K562 (cell line): ENCODE data around the gene NAPEPLD. TPM values are rescaled to one million over a fixed set of nuclear protein-coding genes. Genes with fewer than 3 reads are reported as not detected.

Experiments
- CEBPZ ChIP-seq: fragments of 150-350 bp; IDR thresholded peaks from 2 replicates; pipeline ENCODE4 v1.6.1; 2014; ENCODE audit warnings: low read depth, mild to moderate bottlenecking, low read length, borderline replicate concordance
- E2F8 ChIP-seq: fragments of 450-650 bp; IDR thresholded peaks from 2 replicates; pipeline ENCODE4 v1.7.1; 2018; ENCODE audit warnings: mild to moderate bottlenecking, low read depth; ENCODE audit not compliant: partially characterized antibody
- MCM3 ChIP-seq: fragments of 450-650 bp; IDR thresholded peaks from 2 replicates; pipeline ENCODE4 v1.6.1; 2016
- RNF219 ChIP-seq: fragments of 250-450 bp; sonication (Bioruptor Pico); IDR thresholded peaks from 2 replicates; pipeline ENCODE4 v1.5.0; 2022; ENCODE audit warnings: mild to moderate bottlenecking
- SIN3B ChIP-seq: fragments of 450-650 bp; IDR thresholded peaks from 2 replicates; pipeline ENCODE4 v1.6.1; 2017; ENCODE audit warnings: low read depth, mild to moderate bottlenecking, moderate library complexity
- SOX6 ChIP-seq: fragments of 450-650 bp; IDR thresholded peaks from 2 replicates; pipeline ENCODE4 v1.6.1; 2014; ENCODE audit warnings: mild to moderate bottlenecking
- TARDBP ChIP-seq: fragments of 450-650 bp; IDR thresholded peaks from 2 replicates; pipeline ENCODE4 v1.6.1; 2016
- ZBTB40 ChIP-seq, 2 experiments: fragments of 450-650 bp in 1 of 2; sonication (generic) in 1 of 2; formaldehyde crosslinking in 1 of 2; IDR thresholded peaks; 2 replicates each; pipeline versions ENCODE4 v1.7.1 to v1.9.0; 2016 to 2022; ENCODE audit warnings: inconsistent platforms in 1 of 2, mild to moderate bottlenecking in 1 of 2, missing genetic modification reagents in 1 of 2
- ZKSCAN8 ChIP-seq: fragments of 200-800 bp; sonication (Bioruptor generic); IDR thresholded peaks from 2 replicates; pipeline ENCODE4 v1.6.1; 2016; ENCODE audit warnings: missing genetic modification characterization, missing compliant biosample characterization
- ZNF644 ChIP-seq: fragments of 200-800 bp; sonication (Bioruptor generic); IDR thresholded peaks from 2 replicates; pipeline ENCODE4 v1.6.1; 2016; ENCODE audit warnings: low read depth, missing genetic modification characterization, missing compliant biosample characterization
- polyA plus RNA-seq, 8 experiments: library from polyadenylated mRNA; depleted of rRNA in 4 of 8; stranded (reverse) in 5 of 8; unstranded in 3 of 8; fragments of >200 nt; fragmentation: Nextera tagmentation in 2 of 8; fragmentation: Illumina TruSeq in 1 of 8; extraction: Ambion mirVana in 2 of 8; extraction: Trizol in 1 of 8; gene quantifications; 2 replicates each; pipeline versions ENCODE4 v1.2.1 to v1.2.3, GENCODE V29; 2011 to 2014; ENCODE audit warnings: inconsistent platforms in 1 of 8, missing spikeins in 1 of 8
- total RNA-seq, 7 experiments: library from RNA; depleted of rRNA in 6 of 7; stranded (reverse); fragments of >200 nt in 6 of 7; fragmentation: Illumina TruSeq in 2 of 7; extraction: Trizol in 2 of 7; gene quantifications; 2 replicates each; pipeline versions ENCODE4 v1.2.1 to v1.2.3, GENCODE V29; 2011 to 2021; ENCODE audit warnings: low replicate concordance in 1 of 7

The NAPEPLD gene
- total and polyA plus RNA-seq, 9 of the 15 experiments (the other 6 are each of a cell fraction or from before 2014, with no cell fraction given), result 3.2 to 11.0 (median 7.5) TPM

GRCh38 chr7:103119791-103120291, 29.1 kb downstream of the NAPEPLD start (continued):
- TF ChIP-seq RNF219 (CRISPR knock-in tag) (no peak), ZBTB40 (IDR thresholded peaks at IDR 0.05) (no peak), ZBTB40 (CRISPR knock-in tag; IDR thresholded peaks at IDR 0.05) (no peak), MCM3 (no peak), E2F8 (peak; percentile 61), TARDBP (peak; percentile 77; the same call in 1 of the 2 replicates), CEBPZ (no peak), ZKSCAN8 (CRISPR knock-in tag) (peak; percentile 82), SOX6 (peak; percentile 99), SIN3B (no peak), ZNF644 (tag) (no peak; the same call in 1 of the 2 replicates)
